Natural killer cell (primary cell): ENCODE results near the gene RELCH. TPM values are rescaled to one million over a fixed set of nuclear protein-coding genes. Genes with fewer than 3 reads are reported as not detected.

Source experiments
- ATAC-seq, 3 donors: fragments of 150-1000 bp in 2 of 3; fragments of 200-7000 bp in 1 of 3; cut with Tn5 transposase; 1 replicate in 1 of 3; 2 replicates in 2 of 3; pipeline ENCODE4 v1.10.0; 2021; ENCODE audit warnings: mild to moderate bottlenecking in 2 of 3, moderate library complexity in 2 of 3
- DNase-seq, 2 donors: peaks; one replicate each; pipeline versions ENCODE4 v3.0.0 to v3.0.0-alpha.2; 2013 to 2021; ENCODE audit warnings: mixed read lengths in 1 of 2
- H3K27ac ChIP-seq: one replicate; pipeline ENCODE4 v1.5.1; 2013; ENCODE audit warnings: mild to moderate bottlenecking, low read length
- H3K27me3 ChIP-seq: one replicate; pipeline ENCODE4 v1.6.1; 2013; ENCODE audit warnings: low read length; ENCODE audit not compliant: control insufficient read depth, insufficient read depth
- H3K36me3 ChIP-seq: one replicate; pipeline ENCODE4 v1.6.1; 2013; ENCODE audit warnings: low read length; ENCODE audit not compliant: control insufficient read depth, insufficient read depth
- H3K4me1 ChIP-seq: one replicate; pipeline ENCODE4 v1.6.1; 2013; ENCODE audit warnings: low read length; ENCODE audit not compliant: control insufficient read depth, insufficient read depth
- H3K4me3 ChIP-seq: one replicate; pipeline ENCODE4 v1.5.1; 2013; ENCODE audit warnings: low read length
- H3K9me3 ChIP-seq: one replicate; pipeline ENCODE4 v1.6.1; 2013; ENCODE audit warnings: low read length; ENCODE audit not compliant: control insufficient read depth, insufficient read depth
- H3K27ac Mint-ChIP-seq, 2 donors: one replicate each; pipeline ENCODE4 v1.8.0; 2022; ENCODE audit warnings: mild to moderate bottlenecking in 2 of 2, mixed read lengths in 2 of 2, moderate library complexity in 1 of 2
- H3K27me3 Mint-ChIP-seq, 2 donors: one replicate each; pipeline ENCODE4 v1.8.0; 2022; ENCODE audit warnings: low read depth in 2 of 2, mixed read lengths in 2 of 2
- H3K36me3 Mint-ChIP-seq: one replicate; pipeline ENCODE4 v1.8.0; 2022; ENCODE audit warnings: mixed read lengths
- H3K4me1 Mint-ChIP-seq, 2 donors: one replicate each; pipeline ENCODE4 v1.8.0; 2022; ENCODE audit warnings: mixed read lengths in 2 of 2
- H3K4me3 Mint-ChIP-seq: one replicate; pipeline ENCODE4 v1.8.0; 2022; ENCODE audit warnings: mild to moderate bottlenecking, moderate library complexity, mixed read lengths
- H3K9me3 Mint-ChIP-seq, 2 donors: one replicate each; pipeline ENCODE4 v1.8.0; 2022; ENCODE audit warnings: mixed read lengths in 2 of 2
- CTCF ChIP-seq: fragments of 200-600 bp; IDR thresholded peaks from one replicate; pipeline ENCODE4 v1.8.0; 2022; ENCODE audit warnings: antibody characterized with exemption
- WGBS: methylation state at CpG from one replicate; pipeline ENCODE4 v1.1.7; 2013; ENCODE audit warnings: missing lambda C conversion rate; ENCODE audit not compliant: insufficient coverage; 5-methylcytosine and 5-hydroxymethylcytosine counted together
- intact Hi-C: fragments of 100-400 bp; cut with micrococcal nuclease; formaldehyde crosslinking; loops from one replicate; pipeline ENCODE4 v1.14.2; 2022
- total RNA-seq, 4 donors: library from RNA; stranded (reverse); fragments of 120-200 nt in 1 of 4; gene quantifications; one replicate each; pipeline versions ENCODE4 v1.2.3 to v1.2.4, GENCODE V29; 2013 to 2022

The RELCH gene
- total RNA-seq, 3 donors from 2014 or later (not counting 1 experiment from before 2014, with no cell fraction given) = 60.1 to 69.9 (median 63.9) TPM

GRCh38 chr18:62249478-62250097, 62.5 kb downstream of the RELCH start:
- Mint-ChIP-seq H3K27me3 (no peaks in the 10 kb centered on the region), H3K9me3 (no peaks in the 10 kb centered on the region), H3K36me3 (no peaks in the 10 kb centered on the region), H3K4me1 (no peaks in the 10 kb centered on the region), H3K4me3 (no peak overlapping the region), H3K27ac (no peak overlapping the region)
- no peak overlapping the region for H3K27ac ChIP-seq
- TF ChIP-seq CTCF = peak; percentile 91
- H3K27me3 ChIP-seq = no peaks in the 10 kb centered on the region
- intact Hi-C loops = loop anchor here (1.0 kb wide), 1 partner anchor 66 kb away; no protein-coding TSS in a partner anchor
- no peaks in the 10 kb centered on the region for H3K4me1 ChIP-seq
- H3K4me3 ChIP-seq = no peak overlapping the region
- H3K36me3 ChIP-seq = peaks cover 36% of the 10 kb centered on the region
- 100% methylated on average over 2 of the region's 3 CpGs for WGBS
- DNase-seq (peak; percentile 36 to 85), ATAC-seq (peak in 2 of 3 donors; percentile 64 to 75)
- no peaks in the 10 kb centered on the region for H3K9me3 ChIP-seq

- no peak for ATAC-seq
- WGBS = no CpG with 5 or more reads among the region's 2 CpGs
- peaks cover 36% of the 10 kb centered on the region for H3K36me3 ChIP-seq
These were observed 63.4 kb downstream of the RELCH start for GRCh38 chr18:62250475-62250874.

GRCh38 chr18:62258093-62258492, 71.0 kb downstream of the RELCH start:
- DNase-seq (no peak), ATAC-seq (no peak)
- Histone ChIP-seq H3K36me3 (peaks cover 74% of the 10 kb centered on the region), H3K4me3 (no peak overlapping the region), H3K4me1 (no peaks in the 10 kb centered on the region), H3K27ac (no peak overlapping the region), H3K9me3 (no peaks in the 10 kb centered on the region), H3K27me3 (no peaks in the 10 kb centered on the region)
- intact Hi-C loops = no loop called here
- no peak overlapping the region for H3K27ac Mint-ChIP-seq
- no peak overlapping the region for H3K4me3 Mint-ChIP-seq
- TF ChIP-seq CTCF = no peak
- H3K4me1 Mint-ChIP-seq = peaks cover 0 to 4% of the 10 kb centered on the region in 2 donors
- H3K27me3 Mint-ChIP-seq = no peaks in the 10 kb centered on the region
- no peaks in the 10 kb centered on the region for H3K9me3 Mint-ChIP-seq
- peaks cover 26% of the 10 kb centered on the region for H3K36me3 Mint-ChIP-seq

More at GRCh38 chr18:62250475-62250874, 63.4 kb downstream of the RELCH start:
- intact Hi-C loops = no loop called here
- H3K27me3 ChIP-seq = no peaks in the 10 kb centered on the region
- H3K4me1 ChIP-seq = no peaks in the 10 kb centered on the region
- H3K9me3 ChIP-seq = no peaks in the 10 kb centered on the region
- Mint-ChIP-seq H3K36me3 (no peaks in the 10 kb centered on the region), H3K9me3 (no peaks in the 10 kb centered on the region), H3K27ac (peak overlapping the region in 1 of 2 donors; percentile 43), H3K4me3 (no peak overlapping the region), H3K4me1 (no peaks in the 10 kb centered on the region), H3K27me3 (no peaks in the 10 kb centered on the region)
- no peak for TF ChIP-seq CTCF
- H3K27ac ChIP-seq = no peak overlapping the region
- H3K4me3 ChIP-seq = no peak overlapping the region
- no peak for DNase-seq

- no peak for TF ChIP-seq CTCF
- Histone ChIP-seq H3K4me1 (no peaks in the 10 kb centered on the region), H3K27ac (no peak overlapping the region), H3K36me3 (peaks cover 78% of the 10 kb centered on the region), H3K9me3 (no peaks in the 10 kb centered on the region), H3K4me3 (no peak overlapping the region), H3K27me3 (no peaks in the 10 kb centered on the region)
- Mint-ChIP-seq H3K27ac (no peak overlapping the region), H3K36me3 (peaks cover 26% of the 10 kb centered on the region), H3K27me3 (no peaks in the 10 kb centered on the region), H3K4me1 (peaks cover 0 to 4% of the 10 kb centered on the region in 2 donors), H3K4me3 (no peak overlapping the region), H3K9me3 (no peaks in the 10 kb centered on the region)
- intact Hi-C loops = no loop called here
- ATAC-seq (no peak), DNase-seq (no peak)
These were observed 71.6 kb downstream of the RELCH start for GRCh38 chr18:62258616-62259015.
